Right forelimb (tissue), 1 donor: ENCODE measurements around the gene SUPT7L.
"Not testable (repeated sequence)": the region's sequence is repeated elsewhere in the genome, so short reads cannot be mapped to it uniquely, and the experiment has no call there.

Experiments used
- DNase-seq: peaks from one replicate; pipeline ENCODE4 v3.0.0-alpha.2; 2018

The SUPT7L gene

GRCh38 chr2:27683390-27684071 is 20.1 kb upstream of the SUPT7L start:
- peak; percentile 75 for DNase-seq

- not testable (repeated sequence) for DNase-seq
Measured at GRCh38 chr2:27682334-27682771, 18.9 kb upstream of the SUPT7L start.

GRCh38 chr2:27681841-27682240 is 18.4 kb upstream of the SUPT7L start:
- DNase-seq: no peak

DNA sequence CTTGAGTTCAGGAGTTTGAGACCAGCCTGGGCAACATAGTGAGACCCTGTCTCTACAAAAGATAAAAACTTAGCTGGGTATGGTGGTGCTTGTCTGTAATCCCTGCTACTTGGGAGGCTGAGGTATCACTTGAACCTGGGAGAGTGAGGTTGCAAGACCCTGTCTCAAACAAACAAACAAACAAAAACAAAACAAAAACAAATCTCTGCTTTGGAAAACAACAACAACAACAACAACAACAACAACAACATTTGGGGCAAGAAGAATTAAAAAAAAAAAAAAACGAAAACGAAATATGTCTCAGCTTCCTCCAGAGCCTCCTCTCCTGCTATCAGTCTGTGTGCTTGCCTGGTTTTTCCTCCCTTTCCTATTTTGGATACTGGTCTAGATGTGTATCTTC is 17.2 kb upstream of the SUPT7L start:
- no peak for DNase-seq

GRCh38 chr2:27672723-27673486 is 9.5 kb upstream of the SUPT7L start:
- no peak for DNase-seq

- DNase-seq: no peak
Measured at GRCh38 chr2:27671235-27671634, 7.8 kb upstream of the SUPT7L start.

DNA sequence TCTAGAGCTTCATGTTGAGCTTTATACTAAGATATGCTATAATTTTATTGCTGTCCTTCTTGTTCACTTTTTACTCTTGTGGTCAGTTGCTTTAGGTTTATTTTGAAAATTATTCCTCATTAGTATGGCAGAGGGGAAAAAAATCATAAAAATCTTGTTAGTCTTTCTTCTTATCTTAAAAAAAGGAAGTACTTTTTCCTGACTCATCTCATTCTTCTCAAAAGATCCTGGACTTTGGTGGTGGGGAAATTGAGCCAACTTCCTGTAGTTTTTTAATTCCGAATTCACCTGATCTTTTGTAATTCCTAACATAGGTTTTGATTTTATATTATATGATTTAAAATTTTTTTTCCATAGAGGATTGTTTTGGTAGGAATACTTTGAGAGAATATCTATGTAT is 4.0 kb upstream of the SUPT7L start:
- DNase-seq: no peak

DNA sequence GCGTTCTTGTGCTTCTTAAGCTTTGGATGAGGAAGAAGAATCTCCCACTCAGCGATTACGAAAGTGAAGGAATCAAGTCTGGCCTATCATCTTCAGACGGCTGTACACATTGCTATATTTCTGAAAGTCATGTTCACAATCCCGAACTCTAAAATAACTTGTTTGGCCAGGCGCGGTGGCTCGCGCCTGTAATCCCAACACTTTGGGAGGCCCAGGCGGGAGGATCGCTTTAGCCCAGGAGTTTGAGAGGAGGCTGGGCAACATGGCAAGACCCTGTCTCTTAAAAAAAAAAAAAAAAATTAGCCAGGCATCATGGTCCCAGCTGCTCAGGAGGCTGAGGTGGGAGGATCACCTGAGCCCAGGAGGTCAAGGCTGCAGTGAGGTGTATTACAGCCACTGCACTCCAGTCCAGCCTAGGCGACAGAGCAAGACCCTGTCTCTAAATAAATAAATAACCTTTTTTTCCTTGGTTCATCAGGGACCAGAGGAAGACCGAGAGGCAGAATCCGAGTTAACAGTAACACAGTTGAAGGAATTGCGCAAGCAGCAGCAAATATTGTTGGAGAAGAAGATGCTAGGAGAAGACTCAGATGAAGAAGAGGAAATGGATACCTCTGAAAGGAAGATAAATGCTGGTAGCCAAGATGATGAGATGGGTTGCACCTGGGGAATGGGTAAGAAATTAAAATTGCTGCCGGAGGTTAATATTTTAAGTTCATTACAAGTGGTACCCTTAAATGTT is 1.4 kb upstream of the SUPT7L start:
- DNase-seq: no peak

DNA sequence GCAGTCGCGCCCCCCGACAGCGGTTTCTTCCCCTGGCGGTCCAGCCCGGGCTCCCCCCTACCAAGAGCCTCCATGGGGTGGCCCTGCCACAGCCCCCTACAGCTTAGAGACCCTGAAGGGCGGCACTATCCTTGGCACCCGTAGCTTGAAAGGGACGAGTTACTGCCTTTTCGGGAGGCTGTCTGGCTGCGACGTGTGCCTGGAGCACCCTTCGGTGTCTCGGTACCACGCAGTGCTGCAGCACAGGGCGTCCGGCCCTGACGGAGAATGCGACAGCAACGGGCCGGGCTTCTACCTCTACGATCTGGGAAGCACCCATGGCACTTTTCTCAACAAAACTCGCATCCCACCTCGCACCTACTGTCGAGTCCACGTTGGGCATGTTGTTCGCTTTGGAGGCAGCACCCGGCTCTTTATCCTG is 750 bp upstream of the SUPT7L start:
- no peak for DNase-seq

- no peak for DNase-seq
Measured at GRCh38 chr2:27661371-27661770, 2.0 kb downstream of the SUPT7L start.

DNA sequence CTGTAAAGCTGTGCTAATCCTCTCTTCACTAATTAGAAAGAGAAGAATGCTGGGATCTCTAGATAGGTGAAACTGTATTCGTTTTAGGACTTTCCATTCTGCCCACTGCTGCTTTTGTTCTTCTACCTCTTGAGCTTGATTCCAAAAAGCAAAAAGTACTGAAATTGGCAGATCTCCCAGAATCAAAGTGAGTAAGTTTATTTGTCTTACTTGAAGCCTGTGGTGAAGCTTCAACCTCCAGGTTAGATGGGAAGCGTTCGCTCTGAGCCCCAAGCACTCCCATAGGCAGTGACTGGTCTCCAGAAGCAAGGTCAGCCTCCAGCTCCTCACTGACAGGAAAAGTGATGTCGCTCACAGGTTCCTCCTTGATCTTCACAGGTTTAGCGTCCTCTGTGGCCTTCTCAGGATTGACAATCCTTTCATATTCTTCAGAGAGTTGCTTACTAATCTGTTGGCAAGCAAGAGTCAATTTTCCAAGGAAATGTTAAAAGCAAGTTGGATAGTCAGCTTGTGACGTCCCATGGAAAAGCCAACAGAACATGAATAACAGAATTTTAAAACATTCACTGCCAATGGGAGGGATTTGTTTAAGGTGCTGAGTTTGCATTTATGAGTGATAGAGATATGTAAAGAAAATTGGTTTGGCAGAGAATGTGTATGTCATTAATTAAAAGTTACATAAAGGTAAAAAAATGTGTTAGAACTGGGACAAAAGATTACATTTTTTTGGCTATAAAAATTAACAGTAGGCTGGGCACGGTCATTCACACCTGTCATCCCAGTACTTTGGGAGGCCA is 8.1 kb downstream of the SUPT7L start:
- DNase-seq: no peak

GRCh38 chr2:27653397-27653796 is 10.0 kb downstream of the SUPT7L start:
- no peak for DNase-seq

DNA sequence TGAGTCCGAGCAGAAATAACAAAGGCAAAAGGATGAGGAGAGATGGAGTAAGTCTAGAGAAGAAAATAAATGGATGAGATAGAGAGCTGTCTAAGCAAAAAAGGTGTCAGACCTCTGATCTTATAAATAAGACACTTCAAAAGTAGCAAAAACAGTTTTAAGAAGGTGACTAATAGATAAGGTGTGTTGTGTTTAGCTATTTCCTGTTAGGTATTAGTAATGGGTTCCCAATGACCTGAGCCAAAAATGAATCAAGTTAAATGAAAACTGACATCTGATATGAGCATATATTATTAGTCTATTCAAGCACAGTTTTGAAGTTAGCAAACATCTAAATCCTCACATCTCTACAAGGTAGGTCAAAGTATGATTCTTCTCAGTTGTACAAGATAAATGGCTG is 10.6 kb downstream of the SUPT7L start:
- no peak for DNase-seq

GRCh38 chr2:27652341-27652740 is 11.1 kb downstream of the SUPT7L start:
- no peak for DNase-seq

DNA sequence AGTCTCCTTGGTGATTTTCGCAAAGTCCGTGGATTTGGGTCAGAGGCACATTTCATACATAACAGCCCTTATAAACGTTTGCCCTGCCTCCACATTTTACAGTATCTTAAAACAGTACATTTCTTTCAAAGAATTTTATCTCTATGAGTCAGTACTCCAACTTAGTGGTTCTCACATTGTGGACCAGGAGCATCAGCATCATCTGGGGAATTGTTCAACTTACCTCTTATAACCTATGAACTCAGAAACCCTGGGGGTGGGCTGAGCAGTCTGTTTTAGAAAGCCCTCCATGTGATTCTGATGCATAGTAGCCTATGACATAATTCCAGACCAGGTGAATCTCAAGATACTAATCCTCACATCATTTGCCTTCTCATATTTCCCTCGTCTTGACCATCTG is 12.4 kb downstream of the SUPT7L start:
- DNase-seq: no peak

DNA sequence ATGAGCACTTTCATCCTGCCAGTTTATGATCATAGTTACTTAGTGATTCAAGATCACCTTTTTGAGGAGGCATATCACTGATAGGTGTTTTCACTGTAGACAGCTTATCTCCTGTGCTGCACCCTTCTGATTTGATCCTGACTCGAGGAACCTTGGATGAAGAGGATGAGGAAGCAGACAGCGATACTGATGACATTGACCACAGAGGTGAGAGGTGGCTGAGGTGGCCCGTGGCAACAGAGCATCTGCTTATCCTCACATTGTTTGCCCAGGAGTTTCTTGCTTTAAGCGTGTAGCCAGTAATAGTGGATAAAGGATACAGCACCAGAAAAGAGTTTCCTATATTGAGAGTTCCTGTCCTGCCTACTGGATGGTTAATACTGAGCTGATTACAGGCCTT is 15.7 kb downstream of the SUPT7L start:
- DNase-seq: no peak

DNA sequence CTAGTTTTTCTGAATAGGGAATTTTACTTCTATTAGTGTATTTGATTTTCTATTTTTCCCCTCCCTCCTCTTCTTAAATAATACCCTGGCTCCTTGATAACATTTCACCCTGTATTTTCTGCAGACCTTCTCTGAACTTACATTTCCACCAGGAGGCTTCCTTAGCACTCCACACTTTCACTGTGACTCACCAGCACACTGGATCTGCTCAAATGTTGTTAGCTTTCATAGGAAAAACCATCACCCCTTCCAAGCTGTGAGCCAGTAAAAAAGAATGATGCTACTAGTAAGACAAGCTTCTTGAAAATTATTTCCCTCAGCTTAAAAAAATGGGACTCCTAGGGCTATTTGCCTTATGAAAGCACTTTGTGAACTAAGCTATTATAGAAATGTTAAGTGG is 16.1 kb downstream of the SUPT7L start:
- DNase-seq: no peak

- DNase-seq: no peak
Measured at GRCh38 chr2:27645197-27645596, 18.2 kb downstream of the SUPT7L start.

DNA sequence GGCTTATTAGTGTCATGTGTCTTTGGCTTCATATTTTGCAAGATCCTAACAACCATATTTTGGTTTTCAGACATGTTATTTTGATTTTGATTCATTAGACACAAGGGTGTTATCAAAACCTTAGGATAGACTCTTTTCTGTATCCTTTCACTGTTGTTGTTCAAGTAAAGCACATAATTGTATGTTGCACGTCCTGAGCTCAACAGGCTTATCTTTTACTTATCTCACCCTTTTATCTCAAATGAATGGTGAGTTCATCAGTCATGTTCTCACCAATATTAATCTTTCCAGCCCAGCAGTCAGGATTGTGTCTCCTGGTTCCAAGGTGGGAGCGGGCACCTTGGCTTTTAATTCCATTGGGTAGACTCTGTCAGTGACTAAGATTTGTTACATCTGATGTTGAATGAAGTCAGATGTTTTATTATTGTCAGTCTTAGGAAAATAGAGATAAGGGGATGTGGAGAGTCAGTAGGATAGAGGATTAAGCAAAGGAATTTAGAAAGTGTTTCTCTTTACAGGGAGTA is 22.6 kb downstream of the SUPT7L start:
- no peak for DNase-seq

- DNase-seq: no peak
Measured at GRCh38 chr2:27638709-27639108, 24.7 kb downstream of the SUPT7L start.

GRCh38 chr2:27638037-27638637 is 25.3 kb downstream of the SUPT7L start:
- no peak for DNase-seq

- no peak for DNase-seq
Measured at GRCh38 chr2:27636766-27637165, 26.6 kb downstream of the SUPT7L start.
